Measurements from ENCODE around the gene YAP1. TPM values are rescaled to one million over a fixed set of nuclear protein-coding genes. Genes with fewer than 3 reads are reported as not detected.

Gene YAP1
- total and polyA plus RNA-seq, 4 donors = 3.7 to 65.6 (median 18.3) TPM

DNA sequence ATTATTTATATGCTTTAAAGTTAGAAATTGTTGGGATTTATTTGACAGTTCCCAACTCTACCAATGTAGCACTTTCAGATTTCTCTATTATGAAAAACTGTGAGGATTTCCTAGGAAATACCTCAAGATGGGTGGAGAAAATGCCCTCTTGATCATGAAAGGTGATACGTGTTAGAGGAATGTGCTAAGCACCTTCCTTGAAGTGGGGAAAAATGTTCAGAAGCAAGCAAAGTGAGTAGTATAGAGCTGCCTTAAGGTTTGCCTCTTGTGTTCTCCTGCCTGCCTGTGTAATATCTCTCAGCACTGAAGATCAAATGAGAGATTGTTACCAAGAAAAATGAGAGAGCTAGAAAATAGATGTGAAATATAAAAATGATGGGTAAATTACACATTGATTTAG lies 58.2 kb downstream of the YAP1 start (continued):
- TF ChIP-seq CTCF (IDR thresholded peaks at IDR 0.05; ENCODE audit: low read depth, low read length, missing input control) (no peak), EGR1 (IDR thresholded peaks at IDR 0.05; ENCODE audit: low read depth in 2 of 2) (no peak), RXRA (IDR thresholded peaks at IDR 0.05) (no peak)

DNA sequence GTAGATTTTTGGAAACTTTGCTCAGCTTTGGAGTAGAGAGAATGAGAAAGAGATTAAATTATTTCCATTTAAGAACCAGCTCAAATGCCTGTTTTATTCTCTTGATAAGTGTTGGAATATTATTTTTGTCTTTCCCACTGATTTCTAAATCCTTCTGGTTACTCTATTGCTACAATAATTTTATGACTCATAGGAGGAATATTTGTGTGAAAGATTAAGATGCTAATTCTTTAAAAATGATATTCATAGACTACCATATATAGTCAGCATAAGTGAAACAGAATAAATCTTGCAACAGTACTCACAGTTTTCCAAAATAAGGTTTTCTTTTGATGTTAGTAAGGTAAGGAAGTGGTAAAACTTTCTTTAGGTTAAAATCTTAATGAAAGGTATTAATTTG lies 60.9 kb downstream of the YAP1 start:
- TF ChIP-seq FOXA2 (IDR thresholded peaks at IDR 0.05) (no peak), YY1 (IDR thresholded peaks at IDR 0.05) (no peak), RAD21 (IDR thresholded peaks at IDR 0.05) (no peak), JUND (IDR thresholded peaks at IDR 0.05) (peak in 1 of 2 donors; percentile 22)
- Histone ChIP-seq H3K27me3 (ENCODE audit: control insufficient read depth in 4 of 4, insufficient read depth in 4 of 4, low read length in 3 of 4) (no peaks in the 10 kb centered on the region), H3K9me3 (ENCODE audit: control insufficient read depth in 4 of 4, low read length in 3 of 4) (no peaks in the 10 kb centered on the region), H3K4me1 (ENCODE audit: control insufficient read depth in 4 of 4, insufficient read depth in 4 of 4, low read length in 3 of 4) (peaks cover 0 to 6% (median 3%) of the 10 kb centered on the region in 4 donors), H3K9ac (ENCODE audit: low read depth in 1 of 2, low read length in 2 of 2) (no peak overlapping the region), H3K36me3 (ENCODE audit: control insufficient read depth in 4 of 4, insufficient read depth in 3 of 4, low read depth in 1 of 4, low read length in 3 of 4) (peaks cover 0 to 5% (median 0%) of the 10 kb centered on the region in 4 donors), H3K27ac (ENCODE audit: low read depth in 1 of 2, low read length in 2 of 2) (no peak overlapping the region), H3K4me3 (ENCODE audit: low read depth in 1 of 3, low read length in 3 of 3) (no peak overlapping the region)
- no peak for DNase-seq (ENCODE audit: low spot score)

- WGBS = 33% methylated on average over 5 of the region's 6 CpGs
- no peak for DNase-seq (ENCODE audit: low spot score)
- H3K27me3 ChIP-seq (ENCODE audit: control insufficient read depth in 4 of 4, insufficient read depth in 4 of 4, low read length in 3 of 4) = no peaks in the 10 kb centered on the region
- H3K4me3 ChIP-seq (ENCODE audit: low read depth in 1 of 3, low read length in 3 of 3) = no peak overlapping the region
- H3K9me3 ChIP-seq (ENCODE audit: control insufficient read depth in 4 of 4, low read length in 3 of 4) = no peaks in the 10 kb centered on the region
- H3K4me1 ChIP-seq (ENCODE audit: control insufficient read depth in 4 of 4, insufficient read depth in 4 of 4, low read length in 3 of 4) = peaks cover 0 to 6% (median 3%) of the 10 kb centered on the region in 4 donors
- peaks cover 0 to 5% (median 0%) of the 10 kb centered on the region in 4 donors for H3K36me3 ChIP-seq (ENCODE audit: control insufficient read depth in 4 of 4, insufficient read depth in 3 of 4, low read depth in 1 of 4, low read length in 3 of 4)
- TF ChIP-seq FOXA1 (IDR thresholded peaks at IDR 0.05) (no peak), JUND (IDR thresholded peaks at IDR 0.05) (no peak), ZBTB33 (IDR thresholded peaks at IDR 0.05) (no peak), ATF3 (IDR thresholded peaks at IDR 0.05) (no peak), RAD21 (IDR thresholded peaks at IDR 0.05) (no peak)
- H3K27ac ChIP-seq (ENCODE audit: low read depth in 1 of 2, low read length in 2 of 2) = no peak overlapping the region
- no peak overlapping the region for H3K9ac ChIP-seq (ENCODE audit: low read depth in 1 of 2, low read length in 2 of 2)
Observed at GRCh38 chr11:102172127-102172848, 62.0 kb downstream of the YAP1 start.

DNA sequence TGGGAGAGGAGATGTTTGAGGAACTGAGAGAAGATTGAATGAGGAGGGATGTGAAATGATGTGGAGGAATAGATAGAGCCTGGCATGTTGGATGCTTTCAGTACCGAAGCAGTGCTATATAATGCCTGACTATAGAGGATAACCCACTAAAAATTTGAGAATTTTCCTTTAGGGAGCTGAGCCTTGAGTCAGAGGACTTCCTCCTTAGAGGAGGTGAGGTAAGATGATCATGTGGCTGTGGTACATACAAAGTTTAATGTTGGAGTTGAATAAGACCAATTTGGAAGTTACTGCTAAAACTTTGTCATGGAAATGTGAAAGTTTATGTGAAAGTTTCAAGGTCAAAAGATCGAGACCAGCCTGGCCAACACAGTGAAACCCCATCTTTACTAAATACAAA lies 66.9 kb downstream of the YAP1 start:
- no peak for DNase-seq (ENCODE audit: low spot score)
- Histone ChIP-seq H3K27me3 (ENCODE audit: control insufficient read depth in 4 of 4, insufficient read depth in 4 of 4, low read length in 3 of 4) (no peaks in the 10 kb centered on the region), H3K9me3 (ENCODE audit: control insufficient read depth in 4 of 4, low read length in 3 of 4) (no peaks in the 10 kb centered on the region), H3K4me3 (ENCODE audit: low read depth in 1 of 3, low read length in 3 of 3) (no peak overlapping the region), H3K9ac (ENCODE audit: low read depth in 1 of 2, low read length in 2 of 2) (no peak overlapping the region), H3K4me1 (ENCODE audit: control insufficient read depth in 4 of 4, insufficient read depth in 4 of 4, low read length in 3 of 4) (peaks cover 3 to 6% (median 4%) of the 10 kb centered on the region in 4 donors), H3K36me3 (ENCODE audit: control insufficient read depth in 4 of 4, insufficient read depth in 3 of 4, low read depth in 1 of 4, low read length in 3 of 4) (peaks cover 0 to 5% (median 0%) of the 10 kb centered on the region in 4 donors), H3K27ac (ENCODE audit: low read depth in 1 of 2, low read length in 2 of 2) (no peak overlapping the region)
- WGBS = 97% methylated on average over 2 of the region's 2 CpGs
- TF ChIP-seq RXRA (IDR thresholded peaks at IDR 0.05) (no peak), HNF4A (conservative IDR thresholded peaks at IDR 0.05) (no peak), MAX (IDR thresholded peaks at IDR 0.05) (no peak), FOXA1 (IDR thresholded peaks at IDR 0.05) (no peak), REST (IDR thresholded peaks at IDR 0.05) (no peak), ZBTB33 (IDR thresholded peaks at IDR 0.05) (no peak), GABPA (IDR thresholded peaks at IDR 0.05 in 1 of 2, conservative IDR thresholded peaks at IDR 0.05 in 1 of 2) (no peak), JUND (IDR thresholded peaks at IDR 0.05) (no peak), HNF4G (IDR thresholded peaks at IDR 0.05) (no peak)

Measured in liver (tissue), 9 donors.